GM12864 (cell line): ENCODE measurements around the gene EHMT1.

Source experiments
- DNase-seq: peaks from one replicate; pipeline ENCODE4 v3.0.0-alpha.2; 2011; ENCODE audit warnings: low read depth
- H3K4me3 ChIP-seq: 2 replicates; pipeline ENCODE4 v1.5.1; 2011; ENCODE audit warnings: mild to moderate bottlenecking, low read depth, low read length, control low read depth
- CTCF ChIP-seq: IDR thresholded peaks from 2 replicates; pipeline ENCODE4 v1.5.1; 2011; ENCODE audit warnings: low read depth, mild to moderate bottlenecking, moderate library complexity, low read length, control low read depth, inconsistent platforms; ENCODE audit errors: missing control alignments

The EHMT1 gene

DNA sequence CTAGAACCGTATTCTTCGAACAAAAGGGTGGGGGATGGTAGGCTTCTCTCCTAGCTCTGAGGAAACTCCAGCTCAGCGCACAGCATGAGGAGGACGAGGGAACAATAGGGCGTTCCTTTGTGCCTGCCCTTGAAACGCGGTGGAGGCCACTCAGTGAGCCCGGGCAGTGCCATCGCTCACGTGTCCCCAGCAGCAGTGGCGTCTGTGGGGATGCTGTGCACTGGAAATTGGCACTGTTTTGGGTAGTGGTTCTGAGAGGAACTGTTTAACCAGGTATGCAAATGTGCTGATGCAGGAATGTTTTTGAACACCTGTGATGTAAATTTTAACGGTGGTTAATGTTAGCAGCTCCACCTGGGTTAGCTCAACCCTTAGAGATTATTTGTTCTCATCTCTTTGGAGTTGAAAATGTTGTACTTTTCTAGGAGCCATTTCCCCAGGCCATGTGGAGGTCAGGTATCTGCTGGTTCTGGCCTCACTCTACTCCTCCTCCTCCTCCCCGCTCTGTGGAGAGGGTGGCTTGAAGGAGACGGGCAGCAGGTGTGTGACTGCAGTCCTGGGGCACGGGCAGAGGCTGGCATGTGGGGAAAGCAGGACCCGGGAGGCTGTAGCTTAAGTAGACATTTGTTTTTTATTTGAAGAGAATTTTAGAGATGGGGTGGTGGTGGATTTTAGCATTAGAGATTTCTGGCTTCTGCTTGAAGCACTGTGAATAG lies 48.3 kb downstream of the EHMT1 start:
- H3K4me3 ChIP-seq, result no peak overlapping the region
- DNase-seq, result no peak
- no peak for TF ChIP-seq CTCF

DNA sequence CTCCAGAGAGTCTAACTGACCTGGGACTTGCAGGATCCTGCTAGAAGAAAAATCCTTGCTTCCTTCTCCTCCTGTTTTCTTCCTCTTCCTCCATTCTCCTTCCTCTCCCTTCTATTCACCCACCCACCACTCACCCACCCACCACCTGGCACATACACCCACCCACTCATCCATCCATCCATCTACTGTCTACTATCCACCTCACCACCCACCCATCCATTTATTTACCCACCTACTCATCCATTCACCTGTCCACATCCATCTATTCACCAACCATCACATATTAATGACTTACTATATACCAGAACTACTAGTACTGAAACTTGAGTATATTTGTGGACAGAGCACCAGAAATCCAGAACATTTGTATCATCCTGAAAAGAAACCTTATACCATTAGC lies 49.4 kb downstream of the EHMT1 start:
- TF ChIP-seq CTCF, result no peak
- no peak for DNase-seq
- no peak overlapping the region for H3K4me3 ChIP-seq

GRCh38 chr9:137669261-137669672 lies 50.5 kb downstream of the EHMT1 start:
- no peak for TF ChIP-seq CTCF
- H3K4me3 ChIP-seq, result no peak overlapping the region
- DNase-seq, result no peak

- DNase-seq, result no peak
- no peak overlapping the region for H3K4me3 ChIP-seq
- no peak for TF ChIP-seq CTCF
Measured at GRCh38 chr9:137670391-137671195, 51.8 kb downstream of the EHMT1 start.

- H3K4me3 ChIP-seq, result no peak overlapping the region
- no peak for TF ChIP-seq CTCF
- no peak for DNase-seq
Measured at GRCh38 chr9:137671196-137671538, 52.4 kb downstream of the EHMT1 start.

- H3K4me3 ChIP-seq, result no peak overlapping the region
- TF ChIP-seq CTCF, result no peak
- DNase-seq, result no peak
Measured at GRCh38 chr9:137671721-137672120, 52.9 kb downstream of the EHMT1 start.
